ENCODE data around the gene SLC9A7.

- TF ChIP-seq POLR2AphosphoS5 (IDR thresholded peaks at IDR 0.05; ENCODE audit: low read depth, low read length) = no peak
- TF ChIP-seq, protein P1, sequence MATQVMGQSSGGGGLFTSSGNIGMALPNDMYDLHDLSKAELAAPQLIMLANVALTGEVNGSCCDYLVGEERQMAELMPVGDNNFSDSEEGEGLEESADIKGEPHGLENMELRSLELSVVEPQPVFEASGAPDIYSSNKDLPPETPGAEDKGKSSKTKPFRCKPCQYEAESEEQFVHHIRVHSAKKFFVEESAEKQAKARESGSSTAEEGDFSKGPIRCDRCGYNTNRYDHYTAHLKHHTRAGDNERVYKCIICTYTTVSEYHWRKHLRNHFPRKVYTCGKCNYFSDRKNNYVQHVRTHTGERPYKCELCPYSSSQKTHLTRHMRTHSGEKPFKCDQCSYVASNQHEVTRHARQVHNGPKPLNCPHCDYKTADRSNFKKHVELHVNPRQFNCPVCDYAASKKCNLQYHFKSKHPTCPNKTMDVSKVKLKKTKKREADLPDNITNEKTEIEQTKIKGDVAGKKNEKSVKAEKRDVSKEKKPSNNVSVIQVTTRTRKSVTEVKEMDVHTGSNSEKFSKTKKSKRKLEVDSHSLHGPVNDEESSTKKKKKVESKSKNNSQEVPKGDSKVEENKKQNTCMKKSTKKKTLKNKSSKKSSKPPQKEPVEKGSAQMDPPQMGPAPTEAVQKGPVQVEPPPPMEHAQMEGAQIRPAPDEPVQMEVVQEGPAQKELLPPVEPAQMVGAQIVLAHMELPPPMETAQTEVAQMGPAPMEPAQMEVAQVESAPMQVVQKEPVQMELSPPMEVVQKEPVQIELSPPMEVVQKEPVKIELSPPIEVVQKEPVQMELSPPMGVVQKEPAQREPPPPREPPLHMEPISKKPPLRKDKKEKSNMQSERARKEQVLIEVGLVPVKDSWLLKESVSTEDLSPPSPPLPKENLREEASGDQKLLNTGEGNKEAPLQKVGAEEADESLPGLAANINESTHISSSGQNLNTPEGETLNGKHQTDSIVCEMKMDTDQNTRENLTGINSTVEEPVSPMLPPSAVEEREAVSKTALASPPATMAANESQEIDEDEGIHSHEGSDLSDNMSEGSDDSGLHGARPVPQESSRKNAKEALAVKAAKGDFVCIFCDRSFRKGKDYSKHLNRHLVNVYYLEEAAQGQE (IDR thresholded peaks at IDR 0.05; ENCODE audit: insufficient read depth in 1 of 2, low read depth in 2 of 2, low read length in 2 of 2) = no peak
Measured at GRCh38 chrX:46582966-46583365, 176.0 kb downstream of the SLC9A7 start.
